HCT116 (cell line): ENCODE data around the gene SDK1. TPM values are rescaled to one million over a fixed set of nuclear protein-coding genes. Genes with fewer than 3 reads are reported as not detected.

Experiments used
- ATAC-seq: fragments of 200-7000 bp; cut with Tn5 transposase; 2 replicates; pipeline ENCODE4 v1.9.1; 2020; ENCODE audit warnings: mild to moderate bottlenecking, moderate library complexity
- BruUV-seq: library from RNA; stranded (reverse); fragments of 400-500 nt; replicated peaks from 2 replicates; lab custom pipeline; 2021; lab: Mats Ljungman, UMichigan
- CTCF ChIA-PET: fragments of 300-600 bp; sonication (Branson Sonifier 250); formaldehyde crosslinking; loops from one replicate; lab custom pipeline; 2021; ENCODE audit warnings: antibody characterized with exemption; lab: Charles Lee
- POLR2A ChIA-PET: fragments of 300-600, 350-600 bp; sonication (Branson Sonifier 250); formaldehyde crosslinking; loops from one replicate; lab custom pipeline; 2021; ENCODE audit warnings: antibody characterized with exemption; lab: Charles Lee
- RAD21 ChIA-PET, 2 experiments: fragments of 300-600 bp; sonication (Branson Sonifier 250); formaldehyde crosslinking; loops; one replicate each; lab custom pipeline; 2023; ENCODE audit warnings: low total read pairs in 2 of 2; ENCODE audit not compliant: uncharacterized antibody in 2 of 2, unreplicated experiment in 2 of 2, low non-redundant PET in 1 of 2; lab: Charles Lee
- DNase-seq: peaks from one replicate; pipeline ENCODE4 v3.0.0-alpha.2; 2010; ENCODE audit warnings: low read depth, low spot score
- H2AFZ ChIP-seq: fragments of 200-600 bp; shearing (Covaris generic), sonication (generic); 2 replicates; pipeline ENCODE4 v1.6.1; 2017; ENCODE audit warnings: low read depth, mixed run types, mixed read lengths, antibody characterized with exemption, low read length; ENCODE audit not compliant: poor library complexity, severe bottlenecking
- H3K27ac ChIP-seq: 2 replicates; pipeline ENCODE4 v1.5.1; 2012; ENCODE audit warnings: low read depth, low read length
- H3K27me3 ChIP-seq: fragments of 200-600 bp; sonication (generic); 2 replicates; pipeline ENCODE4 v1.6.1; 2016; ENCODE audit warnings: mixed run types, low read length, mixed read lengths; ENCODE audit not compliant: insufficient read depth
- H3K36me3 ChIP-seq, 2 experiments: fragments of 200-500 bp in 1 of 2; fragments of 200-600 bp in 1 of 2; sonication (Bioruptor generic) in 1 of 2; sonication (generic) in 1 of 2; 2 replicates each; pipeline versions ENCODE4 v1.5.1 to v1.6.1; 2014 to 2016; ENCODE audit warnings: low read length in 2 of 2, inconsistent platforms in 1 of 2, mixed read lengths in 1 of 2, mixed run types in 1 of 2; ENCODE audit not compliant: insufficient read depth in 2 of 2, control insufficient read depth in 1 of 2
- H3K4me1 ChIP-seq, 2 experiments: fragments of 200-600 bp in 1 of 2; sonication (generic) in 1 of 2; 2 replicates each; pipeline versions ENCODE4 v1.5.1 to v1.6.1; 2012 to 2017; ENCODE audit warnings: low read length in 2 of 2, inconsistent platforms in 1 of 2, mild to moderate bottlenecking in 1 of 2, mixed read lengths in 1 of 2, mixed run types in 1 of 2, moderate library complexity in 1 of 2; ENCODE audit not compliant: insufficient read depth in 2 of 2, control insufficient read depth in 1 of 2
- H3K4me2 ChIP-seq: fragments of 200-600 bp; sonication (generic); 2 replicates; pipeline ENCODE4 v1.6.1; 2017; ENCODE audit warnings: mixed run types, low read length, mixed read lengths
- H3K4me3 ChIP-seq, 2 experiments: fragments of 200-600 bp in 1 of 2; sonication (generic) in 1 of 2; replicated peaks in 1 of 2; 2 replicates each; pipeline ENCODE4 v1.5.1; 2011 to 2016; ENCODE audit warnings: low read length in 2 of 2, control low read depth in 1 of 2, low read depth in 1 of 2, mild to moderate bottlenecking in 1 of 2, mixed read lengths in 1 of 2, mixed run types in 1 of 2
- H3K79me2 ChIP-seq: fragments of 200-600 bp; sonication (generic); 2 replicates; pipeline ENCODE4 v1.6.1; 2017; ENCODE audit warnings: mild to moderate bottlenecking, mixed run types, low read length, moderate library complexity, mixed read lengths; ENCODE audit not compliant: insufficient read depth
- H3K9ac ChIP-seq: fragments of 200-600 bp; sonication (generic); 2 replicates; pipeline ENCODE4 v1.6.1; 2016; ENCODE audit warnings: low read length, mixed read lengths
- H3K9me2 ChIP-seq: fragments of 200-600 bp; sonication (generic), shearing (Covaris generic); 2 replicates; pipeline ENCODE4 v1.6.1; 2017; ENCODE audit warnings: mixed run types, mild to moderate bottlenecking, moderate library complexity; ENCODE audit not compliant: insufficient read depth
- H3K9me3 ChIP-seq, 2 experiments: fragments of 200-500 bp in 1 of 2; fragments of 200-600 bp in 1 of 2; sonication (Bioruptor generic) in 1 of 2; sonication (generic) in 1 of 2; 2 replicates each; pipeline ENCODE4 v1.6.1; 2014 to 2017; ENCODE audit warnings: low read length in 2 of 2, mixed read lengths in 2 of 2, inconsistent platforms in 1 of 2, low read depth in 1 of 2, mild to moderate bottlenecking in 1 of 2, mixed run types in 1 of 2, moderate library complexity in 1 of 2; ENCODE audit not compliant: control insufficient read depth in 1 of 2, insufficient read depth in 1 of 2
- H4K20me1 ChIP-seq: fragments of 200-600 bp; sonication (generic), shearing (Covaris generic); 2 replicates; pipeline ENCODE4 v1.6.1; 2017; ENCODE audit warnings: mixed run types, mild to moderate bottlenecking, moderate library complexity; ENCODE audit not compliant: insufficient read depth
- ATF3 ChIP-seq: IDR thresholded peaks from 2 replicates; pipeline ENCODE4 v1.6.1; 2012
- CBX3 ChIP-seq: IDR thresholded peaks from 2 replicates; pipeline ENCODE4 v1.6.1; 2012; ENCODE audit warnings: low read depth
- CEBPB ChIP-seq: IDR thresholded peaks from 2 replicates; pipeline ENCODE4 v1.6.1; 2012; ENCODE audit warnings: low read depth
- CTCF ChIP-seq, 3 experiments: fragments of 200-600 bp in 1 of 3; sonication (generic) in 1 of 3; IDR thresholded peaks in 2 of 3; conservative IDR thresholded peaks in 1 of 3; 2 replicates each; pipeline ENCODE4 v1.5.1; 2012 to 2017; ENCODE audit warnings: low read depth in 2 of 3, low read length in 2 of 3, antibody characterized with exemption in 1 of 3, borderline replicate concordance in 1 of 3, control low read depth in 1 of 3, mild to moderate bottlenecking in 1 of 3, mixed read lengths in 1 of 3, mixed run types in 1 of 3, moderate library complexity in 1 of 3; ENCODE audit not compliant: insufficient read depth in 1 of 3
- ELF1 ChIP-seq: IDR thresholded peaks from 2 replicates; pipeline ENCODE4 v1.6.1; 2012; ENCODE audit warnings: low read depth, borderline replicate concordance
- EZH2phosphoT487 ChIP-seq: fragments of 200-600 bp; IDR thresholded peaks from 2 replicates; pipeline ENCODE4 v1.6.1; 2018; ENCODE audit warnings: antibody characterized with exemption, borderline replicate concordance
- JUND ChIP-seq: IDR thresholded peaks from 2 replicates; pipeline ENCODE4 v1.6.1; 2012
- POLR2A ChIP-seq: IDR thresholded peaks from 2 replicates; pipeline ENCODE4 v1.7.0; 2011; ENCODE audit warnings: borderline replicate concordance; ENCODE audit not compliant: insufficient read depth, insufficient read length; ENCODE audit errors: extremely low read depth
- RAD21 ChIP-seq: IDR thresholded peaks from 2 replicates; pipeline ENCODE4 v1.6.1; 2012; ENCODE audit warnings: low read depth, mild to moderate bottlenecking
- REST ChIP-seq: IDR thresholded peaks from 2 replicates; pipeline ENCODE4 v1.6.1; 2012; ENCODE audit warnings: low read depth
- YY1 ChIP-seq: IDR thresholded peaks from 2 replicates; pipeline ENCODE4 v1.6.1; 2011; ENCODE audit warnings: low read length, low read depth, moderate library complexity, mild to moderate bottlenecking; ENCODE audit not compliant: insufficient replicate concordance; ENCODE audit errors: extremely low read depth
- ZFX ChIP-seq: fragments of 450-650 bp; IDR thresholded peaks from 2 replicates; pipeline ENCODE4 v1.6.1; 2017
- ZNF274 ChIP-seq: fragments of 200-500 bp; sonication (Bioruptor generic); IDR thresholded peaks from 2 replicates; pipeline ENCODE4 v1.6.1; 2014; ENCODE audit warnings: mild to moderate bottlenecking, low read depth, low read length, inconsistent platforms
- intact Hi-C: fragments of 100-400 bp; cut with micrococcal nuclease; formaldehyde crosslinking; loops from 2 replicates; pipeline ENCODE4 v1.10.0; 2022
- total RNA-seq: library from RNA; stranded (reverse); gene quantifications from one replicate; pipeline ENCODE4 v1.2.1, GENCODE V29; 2021; ENCODE audit not compliant: unreplicated experiment
- TF ChIP-seq, protein P1 (sequence below): IDR thresholded peaks from 2 replicates; pipeline ENCODE4 v1.6.1; 2012

The SDK1 gene
- total RNA-seq, 1 experiment from 2014 or later, result 0.05 TPM

DNA sequence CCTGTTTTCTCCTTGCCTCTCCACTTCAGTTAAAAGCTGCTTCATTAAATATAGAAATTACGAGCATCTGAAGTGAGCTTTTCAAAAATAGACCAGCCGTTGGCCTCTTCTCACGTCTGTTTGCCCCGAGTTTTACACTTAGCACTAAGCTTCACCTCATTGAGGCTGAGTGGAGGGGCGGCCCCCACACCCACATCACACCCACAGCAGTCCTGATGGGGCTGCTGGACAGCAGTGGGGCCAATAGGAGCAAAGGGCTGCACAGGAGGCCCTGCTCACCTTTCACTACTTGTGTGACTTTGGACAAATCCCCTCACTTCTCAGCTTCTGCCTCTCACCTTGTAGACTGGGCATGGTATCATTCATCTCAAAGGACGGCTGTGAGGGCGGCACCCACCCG lies 677.8 kb downstream of the SDK1 start:
- Histone ChIP-seq H3K27ac (no peak overlapping the region), H2AFZ (no peak overlapping the region), H3K9me2 (no peaks in the 10 kb centered on the region), H3K27me3 (no peaks in the 10 kb centered on the region), H4K20me1 (no peaks in the 10 kb centered on the region), H3K79me2 (no peaks in the 10 kb centered on the region), H3K4me2 (no peak overlapping the region), H3K36me3 (no peaks in the 10 kb centered on the region), H3K9me3 (no peaks in the 10 kb centered on the region), H3K4me1 (no peaks in the 10 kb centered on the region), H3K4me3 (no peak overlapping the region), H3K9ac (no peak overlapping the region)
- BruUV-seq, result no TSS peak
- no peak for DNase-seq
- intact Hi-C loops, result no loop called here
- no peak for ATAC-seq
- POLR2A ChIA-PET, result no interaction called here
- TF ChIP-seq RAD21, result no peak
- TF ChIP-seq ELF1, result no peak
- no peak for TF ChIP-seq REST
- no peak for TF ChIP-seq CEBPB
- no peak for TF ChIP-seq CBX3
- no peak for TF ChIP-seq POLR2A
- no peak for TF ChIP-seq EZH2phosphoT487
- no peak for TF ChIP-seq YY1
- no peak for TF ChIP-seq ZFX
- TF ChIP-seq ATF3, result no peak
- no peak for TF ChIP-seq JUND
- TF ChIP-seq CTCF (IDR thresholded peaks at IDR 0.05 in 2 of 3, conservative IDR thresholded peaks at IDR 0.05 in 1 of 3; ENCODE audit: borderline replicate concordance in 1 of 3, insufficient read depth in 1 of 3, low read depth in 2 of 3, low read length in 2 of 3), result no peak
- TF ChIP-seq, protein P1, sequence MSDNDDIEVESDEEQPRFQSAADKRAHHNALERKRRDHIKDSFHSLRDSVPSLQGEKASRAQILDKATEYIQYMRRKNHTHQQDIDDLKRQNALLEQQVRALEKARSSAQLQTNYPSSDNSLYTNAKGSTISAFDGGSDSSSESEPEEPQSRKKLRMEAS, result no peak
- no peak for TF ChIP-seq ZNF274
- CTCF ChIA-PET, result interaction anchor here (1.3 kb wide), 1 partner anchor 158 kb away, joined by 3 read pairs; no protein-coding TSS in a partner anchor
- RAD21 ChIA-PET, result no interaction called here
